Measurements from ENCODE around the gene GLYR1. TPM values are rescaled to one million over a fixed set of nuclear protein-coding genes. Genes with fewer than 3 reads are reported as not detected.

GLYR1 gene
- total and polyA plus RNA-seq, 9 of the 15 experiments (the other 6 are each of a cell fraction or from before 2014, with no cell fraction given) = 6.7 to 99.2 (median 60.2) TPM

- TF ChIP-seq, protein P1, sequence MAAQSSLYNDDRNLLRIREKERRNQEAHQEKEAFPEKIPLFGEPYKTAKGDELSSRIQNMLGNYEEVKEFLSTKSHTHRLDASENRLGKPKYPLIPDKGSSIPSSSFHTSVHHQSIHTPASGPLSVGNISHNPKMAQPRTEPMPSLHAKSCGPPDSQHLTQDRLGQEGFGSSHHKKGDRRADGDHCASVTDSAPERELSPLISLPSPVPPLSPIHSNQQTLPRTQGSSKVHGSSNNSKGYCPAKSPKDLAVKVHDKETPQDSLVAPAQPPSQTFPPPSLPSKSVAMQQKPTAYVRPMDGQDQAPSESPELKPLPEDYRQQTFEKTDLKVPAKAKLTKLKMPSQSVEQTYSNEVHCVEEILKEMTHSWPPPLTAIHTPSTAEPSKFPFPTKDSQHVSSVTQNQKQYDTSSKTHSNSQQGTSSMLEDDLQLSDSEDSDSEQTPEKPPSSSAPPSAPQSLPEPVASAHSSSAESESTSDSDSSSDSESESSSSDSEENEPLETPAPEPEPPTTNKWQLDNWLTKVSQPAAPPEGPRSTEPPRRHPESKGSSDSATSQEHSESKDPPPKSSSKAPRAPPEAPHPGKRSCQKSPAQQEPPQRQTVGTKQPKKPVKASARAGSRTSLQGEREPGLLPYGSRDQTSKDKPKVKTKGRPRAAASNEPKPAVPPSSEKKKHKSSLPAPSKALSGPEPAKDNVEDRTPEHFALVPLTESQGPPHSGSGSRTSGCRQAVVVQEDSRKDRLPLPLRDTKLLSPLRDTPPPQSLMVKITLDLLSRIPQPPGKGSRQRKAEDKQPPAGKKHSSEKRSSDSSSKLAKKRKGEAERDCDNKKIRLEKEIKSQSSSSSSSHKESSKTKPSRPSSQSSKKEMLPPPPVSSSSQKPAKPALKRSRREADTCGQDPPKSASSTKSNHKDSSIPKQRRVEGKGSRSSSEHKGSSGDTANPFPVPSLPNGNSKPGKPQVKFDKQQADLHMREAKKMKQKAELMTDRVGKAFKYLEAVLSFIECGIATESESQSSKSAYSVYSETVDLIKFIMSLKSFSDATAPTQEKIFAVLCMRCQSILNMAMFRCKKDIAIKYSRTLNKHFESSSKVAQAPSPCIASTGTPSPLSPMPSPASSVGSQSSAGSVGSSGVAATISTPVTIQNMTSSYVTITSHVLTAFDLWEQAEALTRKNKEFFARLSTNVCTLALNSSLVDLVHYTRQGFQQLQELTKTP (IDR thresholded peaks at IDR 0.05; ENCODE audit: low read depth in 1 of 2, partially characterized antibody in 2 of 2) = peak in 1 of 2 experiments; percentile 88
- no peak for TF ChIP-seq TCF15 (CRISPR knock-in tag; IDR thresholded peaks at IDR 0.05)
- 0 out of 2 replicates have a peak, but pooled peaks have one; percentile 14 for TF ChIP-seq ZFX (CRISPR knock-in tag; IDR thresholded peaks at IDR 0.05)
- peak; percentile 60 for TF ChIP-seq HMGN3 (IDR thresholded peaks at IDR 0.05; ENCODE audit: borderline replicate concordance, extremely low read depth, insufficient read length, low read depth, low read length)
- TF ChIP-seq BRD9 (IDR thresholded peaks at IDR 0.05; ENCODE audit: low read depth, partially characterized antibody) = peak; percentile 5
- no peak for TF ChIP-seq RBM17 (IDR thresholded peaks at IDR 0.05; ENCODE audit: borderline replicate concordance, low read depth, low read length)
- TF ChIP-seq EWSR1 (IDR thresholded peaks at IDR 0.05; ENCODE audit: borderline replicate concordance, low read depth, partially characterized antibody) = no peak
- TF ChIP-seq GTF2A2 (tag; IDR thresholded peaks at IDR 0.05) = no peak
- no peak for TF ChIP-seq ZNF280A (IDR thresholded peaks at IDR 0.05; ENCODE audit: low read depth, partially characterized antibody)
- peak; percentile 59 for TF ChIP-seq ARHGAP35 (IDR thresholded peaks at IDR 0.05; ENCODE audit: partially characterized antibody)
- TF ChIP-seq ZBTB8A (IDR thresholded peaks at IDR 0.05; ENCODE audit: partially characterized antibody) = no peak
- no peak for TF ChIP-seq ZKSCAN3 (CRISPR knock-in tag; IDR thresholded peaks at IDR 0.05)
- TF ChIP-seq NBN (IDR thresholded peaks at IDR 0.05; ENCODE audit: low read depth) = no peak
- no peak for TF ChIP-seq CHCHD3 (CRISPR knock-in tag; IDR thresholded peaks at IDR 0.05)
- TF ChIP-seq SMARCA5 (IDR thresholded peaks at IDR 0.05) = peak; percentile 81; the same call in 1 of the 2 replicates
- peak; percentile 86; the same call in 1 of the 2 replicates for TF ChIP-seq ETS1 (conservative IDR thresholded peaks at IDR 0.05; ENCODE audit: control insufficient read depth, low read depth, low read length)
- TF ChIP-seq, protein P2, sequence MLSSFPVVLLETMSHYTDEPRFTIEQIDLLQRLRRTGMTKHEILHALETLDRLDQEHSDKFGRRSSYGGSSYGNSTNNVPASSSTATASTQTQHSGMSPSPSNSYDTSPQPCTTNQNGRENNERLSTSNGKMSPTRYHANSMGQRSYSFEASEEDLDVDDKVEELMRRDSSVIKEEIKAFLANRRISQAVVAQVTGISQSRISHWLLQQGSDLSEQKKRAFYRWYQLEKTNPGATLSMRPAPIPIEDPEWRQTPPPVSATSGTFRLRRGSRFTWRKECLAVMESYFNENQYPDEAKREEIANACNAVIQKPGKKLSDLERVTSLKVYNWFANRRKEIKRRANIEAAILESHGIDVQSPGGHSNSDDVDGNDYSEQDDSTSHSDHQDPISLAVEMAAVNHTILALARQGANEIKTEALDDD (IDR thresholded peaks at IDR 0.05) = peak; percentile 49; the same call in 1 of the 2 replicates
- TF ChIP-seq HLTF (IDR thresholded peaks at IDR 0.05) = no peak
- TF ChIP-seq KDM4B (IDR thresholded peaks at IDR 0.05; ENCODE audit: borderline replicate concordance in 2 of 2, low read depth in 1 of 2) = peak in 1 of 2 experiments; percentile 73; a peak in 1 of 4 replicates
Measured at GRCh38 chr16:4768549-4769305, 78.4 kb downstream of the GLYR1 start (continued).

Data from K562 (cell line).